GM13977 (cell line): ENCODE data around the gene CCDC27.

Experiments
- DNase-seq: peaks from one replicate; pipeline ENCODE4 v3.0.0; 2012; ENCODE audit warnings: low spot score
- in situ Hi-C: fragments of 300-500 bp; cut with MboI; formaldehyde crosslinking; loops from one replicate; pipeline ENCODE4 v1.12.0; 2022; ENCODE audit warnings: low sequenced_read_pairs, low pct_unique_long_range_greater_than_20kb, mixed read lengths, inconsistent platforms; ENCODE audit not compliant: unreplicated experiment
- TF ChIP-seq, protein P1 (sequence below): IDR thresholded peaks from 2 replicates; pipeline ENCODE4 v1.5.1; 2012; ENCODE audit warnings: mild to moderate bottlenecking, control low read depth; ENCODE audit not compliant: insufficient read depth; ENCODE audit errors: extremely low read depth, missing control alignments

The CCDC27 gene

DNA sequence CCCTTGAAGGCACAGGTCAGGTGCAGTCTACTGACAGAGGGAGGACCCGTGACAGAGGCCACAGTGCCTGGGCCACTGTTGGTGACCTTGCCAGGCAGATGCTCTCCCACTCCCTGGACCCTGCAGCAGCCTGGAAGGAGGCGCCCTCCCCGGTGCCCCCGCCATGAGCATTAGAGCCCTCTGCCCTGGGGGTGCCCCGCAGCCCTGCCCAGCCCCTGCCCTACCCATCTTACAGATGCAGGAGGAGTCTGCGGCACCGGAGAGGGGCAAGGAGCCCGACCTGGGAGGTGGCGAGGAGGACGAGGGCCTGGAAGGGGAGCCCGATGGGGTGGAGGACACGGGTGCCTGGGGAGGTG lies 10.6 kb downstream of the CCDC27 start:
- in situ Hi-C loops: no loop called here
- TF ChIP-seq, protein P1, sequence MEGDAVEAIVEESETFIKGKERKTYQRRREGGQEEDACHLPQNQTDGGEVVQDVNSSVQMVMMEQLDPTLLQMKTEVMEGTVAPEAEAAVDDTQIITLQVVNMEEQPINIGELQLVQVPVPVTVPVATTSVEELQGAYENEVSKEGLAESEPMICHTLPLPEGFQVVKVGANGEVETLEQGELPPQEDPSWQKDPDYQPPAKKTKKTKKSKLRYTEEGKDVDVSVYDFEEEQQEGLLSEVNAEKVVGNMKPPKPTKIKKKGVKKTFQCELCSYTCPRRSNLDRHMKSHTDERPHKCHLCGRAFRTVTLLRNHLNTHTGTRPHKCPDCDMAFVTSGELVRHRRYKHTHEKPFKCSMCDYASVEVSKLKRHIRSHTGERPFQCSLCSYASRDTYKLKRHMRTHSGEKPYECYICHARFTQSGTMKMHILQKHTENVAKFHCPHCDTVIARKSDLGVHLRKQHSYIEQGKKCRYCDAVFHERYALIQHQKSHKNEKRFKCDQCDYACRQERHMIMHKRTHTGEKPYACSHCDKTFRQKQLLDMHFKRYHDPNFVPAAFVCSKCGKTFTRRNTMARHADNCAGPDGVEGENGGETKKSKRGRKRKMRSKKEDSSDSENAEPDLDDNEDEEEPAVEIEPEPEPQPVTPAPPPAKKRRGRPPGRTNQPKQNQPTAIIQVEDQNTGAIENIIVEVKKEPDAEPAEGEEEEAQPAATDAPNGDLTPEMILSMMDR: no peak
- DNase-seq: no peak

GRCh38 chr1:3763351-3764125 lies 11.3 kb downstream of the CCDC27 start:
- in situ Hi-C loops: no loop called here
- TF ChIP-seq, protein P1: no peak

DNA sequence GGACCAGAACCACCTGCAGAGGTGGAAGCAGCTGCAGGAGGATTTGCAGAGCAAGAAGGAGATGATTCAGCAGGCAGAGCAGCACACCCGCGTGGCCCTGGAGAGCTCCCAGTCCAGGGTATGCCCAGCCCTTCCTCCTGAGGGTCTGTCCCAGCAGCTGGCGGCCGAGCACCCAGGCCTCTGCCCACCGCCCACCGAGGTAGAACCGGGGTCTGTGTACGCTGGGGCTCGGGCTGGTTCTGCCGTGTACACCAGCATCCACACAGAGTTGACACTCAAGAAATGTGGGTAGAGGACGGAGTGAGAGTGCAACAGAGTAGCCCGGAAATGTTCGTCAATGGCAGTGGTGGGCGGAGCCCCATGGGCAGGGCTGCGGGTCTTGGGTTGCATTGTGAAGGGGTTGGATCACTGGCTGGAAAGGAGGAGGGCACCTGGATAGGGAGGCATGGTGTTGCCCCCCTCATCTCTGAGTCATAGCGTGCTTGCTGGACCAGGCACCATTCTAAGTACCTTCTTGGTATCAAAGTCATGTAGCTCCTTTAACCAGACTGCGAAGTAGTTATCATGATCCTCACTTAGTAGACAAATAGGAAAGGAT lies 15.2 kb downstream of the CCDC27 start:
- DNase-seq: no peak
- in situ Hi-C loops: no loop called here
- TF ChIP-seq, protein P1: no peak

More at GRCh38 chr1:3763351-3764125, 11.3 kb downstream of the CCDC27 start:
- no peak for DNase-seq

- TF ChIP-seq, protein P1: no peak
- DNase-seq: no peak
- in situ Hi-C loops: no loop called here
Observed at GRCh38 chr1:3768811-3769390, 16.7 kb downstream of the CCDC27 start.

DNA sequence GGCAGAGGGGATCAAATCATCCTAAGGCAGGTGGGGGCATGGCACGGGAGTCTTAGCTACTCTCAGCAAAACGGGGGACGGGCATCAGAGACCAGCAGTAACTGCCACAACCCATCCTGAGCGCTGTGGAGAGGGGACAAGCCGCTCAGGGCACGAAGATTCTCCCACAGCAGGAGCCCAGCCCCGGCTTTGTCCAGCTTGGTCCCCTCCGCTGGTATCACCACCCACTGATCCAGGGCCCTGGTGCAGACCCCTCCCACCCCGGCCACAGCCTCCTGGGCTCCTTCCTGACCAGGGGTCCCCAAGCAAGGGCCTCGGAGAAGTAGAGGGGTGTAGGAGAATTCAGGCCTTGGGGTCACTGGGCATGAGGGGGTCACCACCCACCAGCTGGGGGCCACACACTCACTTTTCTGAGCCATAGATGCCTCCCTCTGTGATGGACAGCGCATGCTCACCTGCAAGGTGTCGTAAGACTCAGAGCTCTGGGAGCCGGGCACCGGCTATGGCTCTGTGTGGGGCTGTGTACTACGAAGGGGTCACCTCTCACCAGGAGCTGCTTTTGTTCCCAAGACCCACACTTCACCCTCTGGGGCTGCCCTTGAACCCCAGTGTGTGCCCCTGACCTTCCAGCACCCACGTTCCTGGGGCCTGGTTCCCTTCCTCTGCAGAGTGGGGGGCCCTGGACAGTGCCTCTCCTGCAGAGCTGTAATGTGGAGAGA lies 18.0 kb downstream of the CCDC27 start:
- in situ Hi-C loops: no loop called here
- DNase-seq: no peak
- TF ChIP-seq, protein P1: no peak
